ENCODE data around the gene PI4KA. TPM values are rescaled to one million over a fixed set of nuclear protein-coding genes. Genes with fewer than 3 reads are reported as not detected.
"Not testable (repeated sequence)": the region's sequence is repeated elsewhere in the genome, so short reads cannot be mapped to it uniquely, and the experiment has no call there.

PI4KA gene
- total RNA-seq, 1 experiment from 2014 or later: 65.8 TPM

GRCh38 chr22:20668769-20669168 lies 189.8 kb downstream of the PI4KA start:
- not testable (repeated sequence) for H4K91ac ChIP-seq (ENCODE audit: insufficient read length, low read depth, low read length); H2BK15ac ChIP-seq (ENCODE audit: low read depth, low read length); H4K20me1 ChIP-seq (ENCODE audit: control insufficient read depth, insufficient read depth, insufficient read length); H3K56ac ChIP-seq (ENCODE audit: insufficient read length, low read depth, low read length); H2AFZ ChIP-seq (ENCODE audit: low read length); H3K36me3 Mint-ChIP-seq (ENCODE audit: insufficient read depth in 1 of 3, low read depth in 3 of 3); H3K23me2 ChIP-seq (ENCODE audit: insufficient read length, low read depth, low read length, poor library complexity, severe bottlenecking); H2BK5ac ChIP-seq (ENCODE audit: insufficient read length, low read length); H3K9me3 Mint-ChIP-seq; H2BK120ac ChIP-seq (ENCODE audit: low read depth, low read length, poor library complexity, severe bottlenecking); H4K5ac ChIP-seq (ENCODE audit: insufficient read length, low read depth, low read length); H3K4me3 Mint-ChIP-seq; H3K23ac ChIP-seq (ENCODE audit: insufficient read length, low read depth, low read length); DNase-seq; H3K27me3 Mint-ChIP-seq (ENCODE audit: low read depth); H3K14ac ChIP-seq (ENCODE audit: insufficient read depth, low read length); H3K4me1 Mint-ChIP-seq; H3K27ac ChIP-seq (ENCODE audit: insufficient read length, low read depth, low read length); H3K4me1 ChIP-seq (ENCODE audit: insufficient read depth, low read length); H3K4me2 ChIP-seq (ENCODE audit: insufficient read depth, insufficient read length, low read length); H3K79me1 ChIP-seq (ENCODE audit: insufficient read depth, low read depth, low read length, poor library complexity, severe bottlenecking); H4K8ac ChIP-seq (replicated peaks; ENCODE audit: insufficient read length, low read depth, low read length); H2AK5ac ChIP-seq (ENCODE audit: insufficient read length, low read length); H2BK12ac ChIP-seq (ENCODE audit: insufficient read length, low read depth, low read length); H3K9ac ChIP-seq (ENCODE audit: extremely low read depth, insufficient read length, low read length); H3T11ph ChIP-seq (ENCODE audit: low read length); H3K27me3 ChIP-seq (ENCODE audit: insufficient read depth, low read length); H3K79me2 ChIP-seq (ENCODE audit: insufficient read depth, low read length); H3K18ac ChIP-seq (ENCODE audit: insufficient read length, low read depth, low read length); H3K27ac Mint-ChIP-seq; H2BK20ac ChIP-seq (ENCODE audit: low read depth, low read length, poor library complexity, severe bottlenecking); H3K4ac ChIP-seq (ENCODE audit: low read depth, low read length); H3K9me3 ChIP-seq (ENCODE audit: control insufficient read depth, low read depth, low read length)
- WGBS (ENCODE audit: extremely low coverage, insufficient read length, low lambda C conversion rate): no CpG with 5 or more reads among the region's 13 CpGs

- not testable (repeated sequence) for H3K14ac ChIP-seq (ENCODE audit: insufficient read depth, low read length); H3K9me3 Mint-ChIP-seq; H4K5ac ChIP-seq (ENCODE audit: insufficient read length, low read depth, low read length); H3K27ac ChIP-seq (ENCODE audit: insufficient read length, low read depth, low read length); H2AFZ ChIP-seq (ENCODE audit: low read length); H2BK5ac ChIP-seq (ENCODE audit: insufficient read length, low read length); H3K79me2 ChIP-seq (ENCODE audit: insufficient read depth, low read length); H2BK120ac ChIP-seq (ENCODE audit: low read depth, low read length, poor library complexity, severe bottlenecking); H2BK12ac ChIP-seq (ENCODE audit: insufficient read length, low read depth, low read length); H3K9ac ChIP-seq (ENCODE audit: extremely low read depth, insufficient read length, low read length); H3K27ac Mint-ChIP-seq; H3T11ph ChIP-seq (ENCODE audit: low read length); H2BK15ac ChIP-seq (ENCODE audit: low read depth, low read length); H3K36me3 Mint-ChIP-seq (ENCODE audit: insufficient read depth in 1 of 3, low read depth in 3 of 3); H2AK5ac ChIP-seq (ENCODE audit: insufficient read length, low read length); H3K18ac ChIP-seq (ENCODE audit: insufficient read length, low read depth, low read length); H3K23me2 ChIP-seq (ENCODE audit: insufficient read length, low read depth, low read length, poor library complexity, severe bottlenecking); H4K91ac ChIP-seq (ENCODE audit: insufficient read length, low read depth, low read length); H4K8ac ChIP-seq (replicated peaks; ENCODE audit: insufficient read length, low read depth, low read length); DNase-seq; H3K4me2 ChIP-seq (ENCODE audit: insufficient read depth, insufficient read length, low read length); H4K20me1 ChIP-seq (ENCODE audit: control insufficient read depth, insufficient read depth, insufficient read length); H3K4me1 Mint-ChIP-seq; H2BK20ac ChIP-seq (ENCODE audit: low read depth, low read length, poor library complexity, severe bottlenecking); H3K27me3 Mint-ChIP-seq (ENCODE audit: low read depth); H3K9me3 ChIP-seq (ENCODE audit: control insufficient read depth, low read depth, low read length); H3K4me1 ChIP-seq (ENCODE audit: insufficient read depth, low read length); H3K4me3 Mint-ChIP-seq; H3K4ac ChIP-seq (ENCODE audit: low read depth, low read length); H3K79me1 ChIP-seq (ENCODE audit: insufficient read depth, low read depth, low read length, poor library complexity, severe bottlenecking); H3K56ac ChIP-seq (ENCODE audit: insufficient read length, low read depth, low read length); H3K27me3 ChIP-seq (ENCODE audit: insufficient read depth, low read length); H3K23ac ChIP-seq (ENCODE audit: insufficient read length, low read depth, low read length)
- WGBS (ENCODE audit: extremely low coverage, insufficient read length, low lambda C conversion rate): no CpG with 5 or more reads among the region's 27 CpGs
Observed at GRCh38 chr22:20668226-20668625, 190.4 kb downstream of the PI4KA start.
